ENCODE measurements around the gene LSM14A.
"Not testable (repeated sequence)": the region's sequence is repeated elsewhere in the genome, so short reads cannot be mapped to it uniquely, and the experiment has no call there.

The LSM14A gene

GRCh38 chr19:34229721-34230120 is 57.4 kb downstream of the LSM14A start:
- DNase-seq (ENCODE audit: low read depth in 2 of 2), result no peak

- no peak for DNase-seq (ENCODE audit: low read depth in 2 of 2)
Measured at GRCh38 chr19:34230820-34231219, 58.5 kb downstream of the LSM14A start.

GRCh38 chr19:34231439-34231838 is 59.1 kb downstream of the LSM14A start:
- no peak for DNase-seq (ENCODE audit: low read depth in 2 of 2)

- no peak for DNase-seq (ENCODE audit: low read depth in 2 of 2)
Measured at GRCh38 chr19:34232566-34233481, 60.5 kb downstream of the LSM14A start.

GRCh38 chr19:34235425-34235940 is 63.2 kb downstream of the LSM14A start:
- no peak for DNase-seq (ENCODE audit: low read depth in 2 of 2)

- DNase-seq (ENCODE audit: low read depth in 2 of 2), result no peak
Measured at GRCh38 chr19:34236035-34236987, 64.0 kb downstream of the LSM14A start.

- no peak for DNase-seq (ENCODE audit: low read depth in 2 of 2)
Measured at GRCh38 chr19:34237283-34237682, 65.0 kb downstream of the LSM14A start.

- DNase-seq (ENCODE audit: low read depth in 2 of 2), result no peak
Measured at GRCh38 chr19:34237939-34238338, 65.6 kb downstream of the LSM14A start.

- no peak for DNase-seq (ENCODE audit: low read depth in 2 of 2)
Measured at GRCh38 chr19:34241513-34242337, 69.4 kb downstream of the LSM14A start.

GRCh38 chr19:34243138-34243875 is 71.0 kb downstream of the LSM14A start:
- not testable (repeated sequence) for DNase-seq (ENCODE audit: low read depth in 2 of 2)

GRCh38 chr19:34243876-34244578 is 71.7 kb downstream of the LSM14A start:
- DNase-seq (ENCODE audit: low read depth in 2 of 2), result no peak

- no peak for DNase-seq (ENCODE audit: low read depth in 2 of 2)
Measured at GRCh38 chr19:34244611-34245299, 72.5 kb downstream of the LSM14A start.

GRCh38 chr19:34246340-34246739 is 74.0 kb downstream of the LSM14A start:
- no peak for DNase-seq (ENCODE audit: low read depth in 2 of 2)

- no peak for DNase-seq (ENCODE audit: low read depth in 2 of 2)
Measured at GRCh38 chr19:34248941-34249340, 76.6 kb downstream of the LSM14A start.

GRCh38 chr19:34253167-34253566 is 80.9 kb downstream of the LSM14A start:
- not testable (repeated sequence) for DNase-seq (ENCODE audit: low read depth in 2 of 2)

- not testable (repeated sequence) for DNase-seq (ENCODE audit: low read depth in 2 of 2)
Measured at GRCh38 chr19:34253681-34254045, 81.4 kb downstream of the LSM14A start.

- DNase-seq (ENCODE audit: low read depth in 2 of 2), result peak; percentile 42 to 75
Measured at GRCh38 chr19:34254046-34254697, 81.9 kb downstream of the LSM14A start, which contains the start of gene GARRE1. TSS of gene GARRE1 (plus strand) at chr19:34254554. CDS start at chr19:34300474, 45,920 bp downstream.

- DNase-seq (ENCODE audit: low read depth in 2 of 2), result no peak
Measured at GRCh38 chr19:34254698-34255432, 82.6 kb downstream of the LSM14A start.

Measured in stimulated activated CD4-positive, alpha-beta T cell treated with anti-CD3 and anti-CD28 coated beads, Interleukin-1b, Interleukin-23, amount 100 ng/mL, for 1 hour (primary cell).